ENCODE measurements around the gene HPS1.

DNA sequence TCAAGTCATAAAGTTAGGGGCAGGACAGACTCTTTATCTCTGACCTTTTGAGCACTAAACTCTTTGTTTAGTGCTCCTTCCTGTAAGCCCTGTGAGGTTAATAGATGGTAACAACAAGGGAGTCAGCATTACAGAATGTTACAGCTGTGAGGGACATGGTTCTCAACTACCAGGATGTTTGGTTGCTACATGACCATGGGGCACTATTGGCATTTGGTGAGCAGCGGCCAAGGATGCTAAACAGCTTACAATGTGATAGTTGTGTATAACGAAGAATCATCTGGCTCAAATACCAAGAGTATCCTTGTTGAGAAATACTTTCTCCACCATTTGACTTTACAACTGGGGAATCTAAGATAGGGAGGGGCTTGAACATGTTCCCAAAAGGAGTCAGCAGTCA lies 35.4 kb upstream of the HPS1 start:
- TF ChIP-seq POLR2A (IDR thresholded peaks at IDR 0.05) (no peak), POLR2AphosphoS5 (IDR thresholded peaks at IDR 0.05) (no peak)
- TF ChIP-seq, protein P1, sequence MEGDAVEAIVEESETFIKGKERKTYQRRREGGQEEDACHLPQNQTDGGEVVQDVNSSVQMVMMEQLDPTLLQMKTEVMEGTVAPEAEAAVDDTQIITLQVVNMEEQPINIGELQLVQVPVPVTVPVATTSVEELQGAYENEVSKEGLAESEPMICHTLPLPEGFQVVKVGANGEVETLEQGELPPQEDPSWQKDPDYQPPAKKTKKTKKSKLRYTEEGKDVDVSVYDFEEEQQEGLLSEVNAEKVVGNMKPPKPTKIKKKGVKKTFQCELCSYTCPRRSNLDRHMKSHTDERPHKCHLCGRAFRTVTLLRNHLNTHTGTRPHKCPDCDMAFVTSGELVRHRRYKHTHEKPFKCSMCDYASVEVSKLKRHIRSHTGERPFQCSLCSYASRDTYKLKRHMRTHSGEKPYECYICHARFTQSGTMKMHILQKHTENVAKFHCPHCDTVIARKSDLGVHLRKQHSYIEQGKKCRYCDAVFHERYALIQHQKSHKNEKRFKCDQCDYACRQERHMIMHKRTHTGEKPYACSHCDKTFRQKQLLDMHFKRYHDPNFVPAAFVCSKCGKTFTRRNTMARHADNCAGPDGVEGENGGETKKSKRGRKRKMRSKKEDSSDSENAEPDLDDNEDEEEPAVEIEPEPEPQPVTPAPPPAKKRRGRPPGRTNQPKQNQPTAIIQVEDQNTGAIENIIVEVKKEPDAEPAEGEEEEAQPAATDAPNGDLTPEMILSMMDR (IDR thresholded peaks at IDR 0.05) = no peak
